NCI-H2107 treated with DMSO at 0.1 percent for 48 hours (cell line): Measurements from ENCODE around the gene MYL10.

Source experiments
- DNase-seq: peaks from one replicate; lab custom pipeline; 2025; ENCODE audit not compliant: unreplicated experiment; lab: John Stamatoyannopoulos, UW

Gene MYL10

DNA sequence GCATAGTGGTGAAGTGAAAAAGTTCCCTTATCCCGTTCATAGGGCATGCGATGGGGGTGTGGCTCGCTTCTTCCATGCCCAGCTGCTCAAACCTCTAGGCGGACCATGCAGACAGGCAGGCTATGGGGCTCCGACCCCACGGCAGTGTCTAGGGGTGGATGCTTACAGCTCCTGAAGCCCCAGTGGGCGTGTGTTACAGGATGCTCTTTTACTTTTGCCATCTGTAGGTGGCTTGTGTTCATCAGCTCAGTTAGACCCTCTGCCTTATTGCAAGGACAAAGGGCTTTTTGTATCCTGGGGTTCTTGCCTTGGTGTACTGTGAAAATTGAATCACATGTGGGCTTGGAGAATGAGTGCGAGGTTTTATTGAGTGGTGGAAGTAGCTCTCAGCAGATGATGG, at the start of gene MYL10:
Gene MYL10, minus strand, starts transcription at position 126 of the 400 bp plus-strand sequence. CDS start 178 bp downstream, outside the sequence.
- DNase-seq: no peak

DNA sequence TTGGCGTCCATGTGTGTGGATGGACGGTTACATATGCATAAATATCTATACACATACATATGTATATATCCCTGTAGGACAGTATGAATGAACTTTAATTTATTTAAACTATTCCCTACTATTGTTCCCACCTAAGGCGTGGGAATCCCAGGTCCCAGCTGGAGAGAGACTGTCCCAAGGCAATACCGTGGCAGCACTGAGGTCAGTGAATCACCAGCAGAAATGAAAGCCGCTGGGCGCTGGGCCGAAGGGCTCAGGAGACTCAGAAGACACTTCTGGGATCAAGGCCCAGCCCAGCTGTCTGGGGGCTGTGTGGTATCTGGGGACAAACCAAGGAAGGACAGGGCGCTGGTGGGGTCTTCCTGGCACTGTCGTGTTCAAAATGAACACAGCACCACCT, 49.6 kb upstream of the MYL10 start:
- DNase-seq: no peak

- DNase-seq: no peak
These were observed 48.8 kb upstream of the MYL10 start for GRCh38 chr7:101677797-101678479.

- DNase-seq: no peak
These were observed 48.3 kb upstream of the MYL10 start for GRCh38 chr7:101677391-101677790.

DNA sequence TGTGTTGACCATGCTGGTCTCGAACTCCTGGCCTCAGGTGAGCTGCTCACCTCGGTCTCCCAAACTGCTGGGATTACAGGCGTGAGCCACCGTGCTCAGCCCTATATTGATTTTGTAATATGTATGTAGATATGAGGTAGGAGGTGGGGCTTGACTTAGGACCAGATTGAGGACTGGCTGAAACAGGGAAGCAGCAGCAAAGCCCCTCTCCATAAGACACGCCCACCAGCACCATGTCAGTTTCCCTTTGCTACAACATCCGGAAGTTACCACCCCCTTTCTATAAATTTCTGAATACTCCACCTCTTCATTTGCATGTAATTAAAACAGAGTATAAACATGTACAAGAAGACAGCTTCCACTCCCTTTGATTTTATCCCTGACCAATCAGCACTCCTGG, 47.9 kb upstream of the MYL10 start:
- DNase-seq: no peak

DNA sequence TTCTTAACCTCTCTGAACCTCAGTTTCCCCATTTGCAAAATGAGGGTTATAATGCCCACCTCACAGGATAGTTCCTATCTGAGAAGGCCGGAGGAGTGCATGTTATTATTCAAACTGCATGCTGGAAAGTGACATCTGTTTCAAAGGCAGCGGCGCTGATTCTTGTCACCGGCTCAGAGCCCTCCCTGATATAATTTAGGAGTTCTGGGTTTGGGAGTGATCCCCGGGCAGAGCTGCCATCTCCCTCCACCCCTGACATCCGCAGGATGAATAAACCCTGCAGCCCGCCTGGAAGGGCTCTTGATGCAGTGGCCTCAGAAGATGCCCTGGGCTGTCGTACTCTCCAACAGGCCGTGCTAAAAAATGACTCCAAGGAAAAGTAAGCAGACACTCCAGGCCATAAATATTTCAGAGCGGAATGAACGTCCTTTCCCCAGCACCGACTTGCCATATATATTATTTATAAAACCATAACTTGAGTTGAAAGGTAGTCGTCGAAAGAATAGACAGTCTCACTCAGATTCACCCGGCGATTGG, 47.0 kb upstream of the MYL10 start:
- no peak for DNase-seq

DNA sequence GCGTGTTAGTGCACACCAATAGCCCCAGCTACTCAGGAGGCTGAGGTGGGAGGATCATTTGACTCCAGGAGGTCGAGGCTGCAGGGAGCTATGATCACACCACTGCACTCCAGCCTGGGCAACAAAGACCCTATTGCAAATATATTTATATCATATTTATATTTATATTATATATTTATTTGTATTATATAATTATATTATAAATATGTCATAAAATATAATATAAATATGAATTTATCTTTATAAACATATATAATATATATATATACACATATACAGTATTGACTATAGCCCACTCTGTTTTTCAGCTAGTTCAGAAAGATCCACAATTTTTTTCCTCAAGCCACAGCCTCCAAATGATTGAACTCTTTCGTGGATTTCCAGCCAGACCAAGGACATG, 45.3 kb upstream of the MYL10 start:
- no peak for DNase-seq

DNA sequence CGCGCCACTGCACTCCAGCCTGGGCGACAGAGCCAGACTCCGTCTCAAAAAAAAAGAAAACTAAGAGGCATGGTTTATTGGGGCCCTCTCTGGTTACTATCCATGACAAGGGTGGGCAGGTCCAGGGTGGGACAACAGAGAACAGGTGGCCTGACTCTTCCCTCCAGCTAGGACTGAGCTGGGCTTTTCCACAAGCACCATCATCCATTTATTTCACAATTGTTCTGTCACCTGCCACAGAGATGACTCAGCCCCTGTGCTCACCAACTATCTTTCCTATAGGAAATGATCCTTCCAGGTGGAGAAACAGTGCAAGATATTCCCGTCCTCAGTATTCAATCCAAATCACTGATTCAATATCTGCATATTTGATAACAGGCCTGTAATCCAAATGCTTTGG, 44.9 kb upstream of the MYL10 start:
- DNase-seq: no peak

GRCh38 chr7:101673315-101673714, 44.2 kb upstream of the MYL10 start:
- DNase-seq: no peak

GRCh38 chr7:101671371-101672356, 42.6 kb upstream of the MYL10 start:
- no peak for DNase-seq

DNA sequence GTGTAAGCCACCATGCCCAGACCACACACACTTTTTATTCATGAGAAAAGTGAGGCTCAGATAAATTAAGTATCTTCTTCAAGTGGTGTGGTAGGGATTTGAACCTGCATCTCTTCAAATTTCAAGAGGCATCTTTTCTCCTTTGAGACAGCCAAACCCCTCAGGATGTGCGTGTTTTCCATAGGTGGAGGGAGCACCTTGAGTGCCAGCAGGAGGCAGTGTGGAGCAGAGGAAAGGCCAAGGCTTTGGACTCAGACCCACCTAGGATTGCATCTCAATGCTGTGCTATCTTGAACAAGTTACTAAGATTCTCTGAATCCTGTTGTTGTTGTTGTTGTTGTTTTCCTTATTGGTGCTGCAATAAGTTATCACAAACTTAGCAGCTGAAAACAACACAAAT, 40.2 kb upstream of the MYL10 start:
- no peak for DNase-seq

GRCh38 chr7:101668726-101669125, 39.6 kb upstream of the MYL10 start:
- no peak for DNase-seq

GRCh38 chr7:101667920-101668319, 38.8 kb upstream of the MYL10 start:
- no peak for DNase-seq

- no peak for DNase-seq
These were observed 38.3 kb upstream of the MYL10 start for GRCh38 chr7:101667399-101667798.

- DNase-seq: no peak
These were observed 37.6 kb upstream of the MYL10 start for GRCh38 chr7:101666741-101667140.

DNA sequence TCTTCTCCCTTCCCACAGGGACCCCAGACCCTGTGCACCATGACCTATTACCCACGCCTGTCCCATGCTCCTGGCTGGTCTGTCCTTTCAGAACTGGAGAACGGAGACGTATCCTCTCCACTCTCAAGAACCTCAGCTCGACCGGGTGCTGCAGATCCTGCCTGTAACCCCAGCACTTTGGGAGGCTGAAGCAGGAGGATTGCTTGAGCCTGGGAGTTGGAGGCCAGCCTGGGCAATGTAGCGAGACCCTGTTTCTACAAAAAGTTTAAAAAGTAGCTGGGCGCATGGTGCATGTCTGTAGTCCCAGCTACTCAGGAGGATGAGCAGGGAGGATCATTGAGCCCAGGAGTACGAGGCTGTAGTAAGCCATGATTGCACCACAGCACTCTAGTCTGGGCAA, 37.2 kb upstream of the MYL10 start:
- DNase-seq: no peak

DNA sequence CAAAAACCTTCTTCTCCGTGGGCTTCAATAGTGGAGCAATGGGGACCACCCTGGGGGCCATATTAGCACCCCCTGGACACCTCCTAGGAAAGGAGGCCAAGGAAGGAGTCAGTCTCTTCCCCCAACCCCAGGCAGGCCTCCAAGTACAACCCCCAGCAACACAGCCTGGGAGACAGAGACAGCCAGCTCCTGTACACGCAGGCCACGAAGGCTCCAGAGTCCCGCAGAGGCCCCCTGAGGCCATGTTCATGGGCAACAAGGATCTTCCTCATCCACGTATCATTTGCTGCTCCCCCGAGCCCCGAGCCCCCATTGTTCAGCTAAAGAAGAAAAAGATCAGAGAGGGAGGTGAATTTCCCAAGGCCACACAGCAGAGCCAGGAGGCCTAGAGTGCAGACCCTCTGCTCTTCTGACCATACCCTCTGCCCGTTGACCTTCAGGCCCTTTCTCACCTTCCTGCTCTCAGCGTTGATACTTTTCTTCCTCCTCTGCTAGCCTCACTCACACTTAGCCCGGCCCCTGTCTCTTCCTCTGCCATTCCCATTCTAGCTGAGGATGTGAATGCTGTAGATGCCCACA, 35.9 kb upstream of the MYL10 start:
- no peak for DNase-seq

GRCh38 chr7:101664436-101664835, 35.3 kb upstream of the MYL10 start:
- DNase-seq: no peak

GRCh38 chr7:101663747-101664146, 34.7 kb upstream of the MYL10 start:
- DNase-seq: no peak

DNA sequence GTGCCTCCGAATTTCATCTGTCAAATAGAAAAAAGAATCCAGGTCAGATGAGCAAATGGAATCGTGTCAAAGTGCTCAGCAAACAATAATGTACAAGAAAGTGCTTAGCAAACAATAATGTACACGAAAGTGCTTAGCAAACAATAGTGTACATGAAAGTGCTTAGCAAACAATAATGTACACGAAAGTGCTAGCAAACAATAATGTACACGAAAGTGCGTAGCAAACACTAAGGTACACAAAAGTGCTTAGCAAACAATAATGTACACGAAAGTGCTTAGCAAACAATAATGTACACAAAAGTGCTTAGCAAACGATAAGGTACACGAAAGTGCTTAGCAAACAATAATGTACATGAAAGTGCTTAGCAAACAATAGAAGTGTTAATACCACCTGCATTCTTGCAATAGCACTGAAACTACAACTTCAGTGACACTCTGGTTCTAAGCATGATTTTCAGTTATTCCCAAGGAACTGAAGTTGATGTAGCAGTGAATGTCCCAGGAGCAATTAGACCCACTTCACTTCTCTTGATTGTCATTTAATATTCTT, 33.4 kb upstream of the MYL10 start:
- DNase-seq: no peak

DNA sequence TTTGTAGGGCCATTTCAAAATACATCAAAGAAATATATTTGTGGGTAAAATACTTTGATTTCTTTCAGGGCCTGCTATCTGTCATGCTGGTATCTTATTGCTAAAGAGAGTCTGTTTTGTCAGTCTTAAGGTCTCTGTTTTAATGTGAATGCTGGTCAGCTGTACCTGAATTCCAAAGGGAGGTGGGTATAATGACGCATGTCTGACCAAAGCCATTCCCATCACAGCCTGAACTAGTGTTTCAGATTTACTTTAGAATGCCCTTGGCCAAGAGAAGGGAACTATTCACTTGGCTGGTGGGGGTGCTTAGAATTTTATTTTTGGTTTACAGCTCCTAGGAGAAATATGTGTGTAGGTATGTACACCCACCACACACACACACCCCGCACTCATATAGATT, 30.6 kb upstream of the MYL10 start:
- no peak for DNase-seq
